Neural cell (in vitro differentiated cells): ENCODE results near the gene GNG3. TPM values are rescaled to one million over a fixed set of nuclear protein-coding genes. Genes with fewer than 3 reads are reported as not detected.

ENCODE experiments used
- H2AFZ ChIP-seq: fragments of 200-600, 300-800 bp; sonication (generic), shearing (Covaris generic); 2 replicates; pipeline ENCODE4 v1.6.0; 2014; ENCODE audit warnings: low read depth, mild to moderate bottlenecking, antibody characterized with exemption, low read length, moderate library complexity
- H3F3A ChIP-seq: fragments of 200-600 bp; shearing (Covaris generic); 2 replicates; pipeline ENCODE4 v1.6.1; 2016; ENCODE audit warnings: mild to moderate bottlenecking, moderate library complexity, mixed read lengths, antibody characterized with exemption, low read length; ENCODE audit not compliant: insufficient read depth, poor library complexity, severe bottlenecking
- H3K27ac ChIP-seq: fragments of 200-600, 300-800 bp; sonication (generic), shearing (Covaris generic); 2 replicates; pipeline ENCODE4 v1.5.1; 2014; ENCODE audit warnings: mild to moderate bottlenecking, low read length, moderate library complexity
- H3K27me3 ChIP-seq: fragments of 300-800, 200-600 bp; sonication (generic), shearing (Covaris generic); 2 replicates; pipeline ENCODE4 v1.6.0; 2014; ENCODE audit warnings: mild to moderate bottlenecking, low read depth, low read length, moderate library complexity; ENCODE audit not compliant: insufficient read depth
- H3K36me3 ChIP-seq: fragments of 300-800, 200-600 bp; sonication (generic), shearing (Covaris generic); 2 replicates; pipeline ENCODE4 v1.5.1; 2014; ENCODE audit warnings: mild to moderate bottlenecking, antibody characterized with exemption, low read length, moderate library complexity; ENCODE audit not compliant: insufficient read depth
- H3K4me2 ChIP-seq: fragments of 300-800, 200-600 bp; sonication (generic), shearing (Covaris generic); 2 replicates; pipeline ENCODE4 v1.6.0; 2014; ENCODE audit warnings: mild to moderate bottlenecking, low read length
- H3K4me3 ChIP-seq: fragments of 300-800, 200-600 bp; sonication (generic), shearing (Covaris generic); 2 replicates; pipeline ENCODE4 v1.5.1; 2014; ENCODE audit warnings: mild to moderate bottlenecking, low read length, moderate library complexity
- H3K79me2 ChIP-seq: fragments of 200-600 bp; shearing (Covaris generic); replicated peaks from 2 replicates; pipeline ENCODE4 v1.6.0; 2014; ENCODE audit warnings: mild to moderate bottlenecking, low read length, moderate library complexity; ENCODE audit not compliant: insufficient read depth
- H3K9ac ChIP-seq: fragments of 300-800, 200-600 bp; sonication (generic), shearing (Covaris generic); 2 replicates; pipeline ENCODE4 v1.6.1; 2016; ENCODE audit warnings: mild to moderate bottlenecking, low read length, mixed read lengths
- H3K9me2 ChIP-seq: fragments of 200-600 bp; shearing (Covaris generic); 2 replicates; pipeline ENCODE4 v1.6.1; 2016; ENCODE audit warnings: mild to moderate bottlenecking, low read length, mixed read lengths; ENCODE audit not compliant: insufficient read depth
- H3K9me3 ChIP-seq: fragments of 200-600, 300-800 bp; sonication (generic), shearing (Covaris generic); 2 replicates; pipeline ENCODE4 v1.6.1; 2016; ENCODE audit warnings: mild to moderate bottlenecking, mixed run types, low read length, moderate library complexity, mixed read lengths
- H4K20me1 ChIP-seq: fragments of 200-600 bp; shearing (Covaris generic); 2 replicates; pipeline ENCODE4 v1.6.1; 2016; ENCODE audit warnings: mild to moderate bottlenecking, mixed run types; ENCODE audit not compliant: insufficient read depth
- CTCF ChIP-seq: fragments of 450-650 bp; IDR thresholded peaks from 2 replicates; pipeline ENCODE4 v1.5.1; 2014; ENCODE audit warnings: antibody characterized with exemption, mild to moderate bottlenecking, moderate library complexity; ENCODE audit not compliant: poor library complexity, severe bottlenecking
- EP300 ChIP-seq: fragments of 450-650 bp; conservative IDR thresholded peaks from 2 replicates; pipeline ENCODE4 v1.6.1; 2014; ENCODE audit warnings: antibody characterized with exemption, mild to moderate bottlenecking, moderate library complexity; ENCODE audit not compliant: poor library complexity, severe bottlenecking
- EZH2 ChIP-seq: fragments of 200-600, 300-800 bp; shearing (Covaris generic), sonication (generic); IDR thresholded peaks from 2 replicates; pipeline ENCODE4 v1.6.1; 2014; ENCODE audit warnings: antibody characterized with exemption, low read length, borderline replicate concordance, mild to moderate bottlenecking; ENCODE audit not compliant: insufficient read depth, poor library complexity, severe bottlenecking
- MXI1 ChIP-seq: fragments of 450-650 bp; conservative IDR thresholded peaks from 2 replicates; pipeline ENCODE4 v1.6.1; 2014; ENCODE audit warnings: antibody characterized with exemption, mild to moderate bottlenecking; ENCODE audit not compliant: poor library complexity, severe bottlenecking
- POLR2AphosphoS5 ChIP-seq: IDR thresholded peaks from 2 replicates; pipeline ENCODE4 v1.6.1; 2012
- RAD21 ChIP-seq: fragments of 450-650 bp; conservative IDR thresholded peaks from 2 replicates; pipeline ENCODE4 v1.6.1; 2014; ENCODE audit warnings: antibody characterized with exemption, mild to moderate bottlenecking, moderate library complexity
- REST ChIP-seq: IDR thresholded peaks from 2 replicates; pipeline ENCODE4 v1.6.1; 2012; ENCODE audit warnings: borderline replicate concordance
- SMC3 ChIP-seq: fragments of 450-650 bp; conservative IDR thresholded peaks from 2 replicates; pipeline ENCODE4 v1.6.1; 2014; ENCODE audit warnings: antibody characterized with exemption, mild to moderate bottlenecking, moderate library complexity; ENCODE audit not compliant: poor library complexity
- TAF1 ChIP-seq: IDR thresholded peaks from 2 replicates; pipeline ENCODE4 v1.6.1; 2012; ENCODE audit warnings: low read depth
- polyA plus RNA-seq: library from polyadenylated mRNA; depleted of rRNA; stranded (reverse); fragments of >200 nt; gene quantifications from 2 replicates; pipeline ENCODE4 v1.2.3, GENCODE V29; 2014

The GNG3 gene
- polyA plus RNA-seq, 1 donor from 2014 or later, result 121 TPM

- H3F3A ChIP-seq, result peaks cover 3% of the 10 kb centered on the region
- H3K79me2 ChIP-seq, result peaks cover 14% of the 10 kb centered on the region
- no peaks in the 10 kb centered on the region for H4K20me1 ChIP-seq
- H2AFZ ChIP-seq, result no peak overlapping the region
- H3K4me3 ChIP-seq, result no peak overlapping the region
- TF ChIP-seq MXI1, result no peak
- TF ChIP-seq EP300, result no peak
- TF ChIP-seq SMC3, result no peak
- TF ChIP-seq RAD21, result no peak
- TF ChIP-seq CTCF, result no peak
- TF ChIP-seq TAF1, result no peak
- no peak for TF ChIP-seq POLR2AphosphoS5
- TF ChIP-seq REST, result no peak
- no peak for TF ChIP-seq EZH2
- no peak overlapping the region for H3K9ac ChIP-seq
- no peak overlapping the region for H3K27ac ChIP-seq
- H3K27me3 ChIP-seq, result no peaks in the 10 kb centered on the region
- H3K9me3 ChIP-seq, result no peaks in the 10 kb centered on the region
- H3K9me2 ChIP-seq, result no peaks in the 10 kb centered on the region
- H3K36me3 ChIP-seq, result peaks cover 11% of the 10 kb centered on the region
- no peak overlapping the region for H3K4me2 ChIP-seq
Measured at GRCh38 chr11:62712861-62713260, 5.4 kb downstream of the GNG3 start.

- H2AFZ ChIP-seq, result no peak overlapping the region
- H3K79me2 ChIP-seq, result peaks cover 9% of the 10 kb centered on the region
- no peaks in the 10 kb centered on the region for H4K20me1 ChIP-seq
- no peak for TF ChIP-seq TAF1
- TF ChIP-seq EP300, result no peak
- no peak for TF ChIP-seq MXI1
- no peak for TF ChIP-seq CTCF
- TF ChIP-seq REST, result no peak
- no peak for TF ChIP-seq RAD21
- TF ChIP-seq SMC3, result no peak
- TF ChIP-seq EZH2, result no peak
- TF ChIP-seq POLR2AphosphoS5, result no peak
- no peaks in the 10 kb centered on the region for H3K9me3 ChIP-seq
- H3K27me3 ChIP-seq, result no peaks in the 10 kb centered on the region
- no peak overlapping the region for H3K4me3 ChIP-seq
- no peak overlapping the region for H3K4me2 ChIP-seq
- H3F3A ChIP-seq, result no peaks in the 10 kb centered on the region
- no peak overlapping the region for H3K9ac ChIP-seq
- peaks cover 11% of the 10 kb centered on the region for H3K36me3 ChIP-seq
- no peak overlapping the region for H3K27ac ChIP-seq
- no peaks in the 10 kb centered on the region for H3K9me2 ChIP-seq
Measured at GRCh38 chr11:62713343-62713742, 5.9 kb downstream of the GNG3 start.
